Smooth muscle cell (in vitro differentiated cells): ENCODE results near the gene MLYCD. TPM values are rescaled to one million over a fixed set of nuclear protein-coding genes. Genes with fewer than 3 reads are reported as not detected.

Experiments used
- DNase-seq: peaks from one replicate; lab custom pipeline; 2025; ENCODE audit not compliant: unreplicated experiment; lab: John Stamatoyannopoulos, UW
- H2AFZ ChIP-seq: fragments of 200-600 bp; sonication (generic); 2 replicates; pipeline ENCODE4 v1.6.0; 2016; ENCODE audit warnings: antibody characterized with exemption, low read depth, mild to moderate bottlenecking
- H3F3A ChIP-seq: fragments of 200-600 bp; sonication (generic); 2 replicates; pipeline ENCODE4 v1.6.0; 2017; ENCODE audit warnings: antibody characterized with exemption, low read depth
- H3K27ac ChIP-seq: fragments of 200-600 bp; sonication (generic); 2 replicates; pipeline ENCODE4 v1.5.1; 2016; ENCODE audit warnings: low read depth, mild to moderate bottlenecking
- H3K27me3 ChIP-seq: fragments of 200-600 bp; sonication (generic); 2 replicates; pipeline ENCODE4 v1.6.1; 2016; ENCODE audit warnings: low read depth, mild to moderate bottlenecking
- H3K36me3 ChIP-seq: fragments of 200-600 bp; sonication (generic); 2 replicates; pipeline ENCODE4 v1.5.1; 2016; ENCODE audit warnings: low read depth
- H3K4me1 ChIP-seq: fragments of 200-600 bp; sonication (generic); 2 replicates; pipeline ENCODE4 v1.5.1; 2016; ENCODE audit warnings: low read depth
- H3K4me2 ChIP-seq: fragments of 200-600 bp; sonication (generic); 2 replicates; pipeline ENCODE4 v1.6.0; 2016; ENCODE audit warnings: mild to moderate bottlenecking
- H3K4me3 ChIP-seq: fragments of 200-600 bp; sonication (generic); 2 replicates; pipeline ENCODE4 v1.5.1; 2016; ENCODE audit warnings: mild to moderate bottlenecking
- H3K79me2 ChIP-seq: fragments of 200-600 bp; sonication (generic); 2 replicates; pipeline ENCODE4 v1.6.0; 2016; ENCODE audit warnings: low read depth, mild to moderate bottlenecking
- H3K9ac ChIP-seq: fragments of 200-600 bp; sonication (generic); 2 replicates; pipeline ENCODE4 v1.6.0; 2016; ENCODE audit warnings: low read depth
- H3K9me3 ChIP-seq: fragments of 200-600 bp; sonication (generic); replicated peaks from 2 replicates; pipeline ENCODE4 v1.5.1; 2016; ENCODE audit warnings: low read depth
- H4K20me1 ChIP-seq: fragments of 200-600 bp; sonication (generic); 2 replicates; pipeline ENCODE4 v1.6.0; 2016; ENCODE audit warnings: low read depth
- CTCF ChIP-seq: fragments of 200-600 bp; sonication (generic); IDR thresholded peaks from 2 replicates; pipeline ENCODE4 v1.5.1; 2017; ENCODE audit warnings: borderline replicate concordance, mild to moderate bottlenecking, antibody characterized with exemption; ENCODE audit not compliant: insufficient read depth, poor library complexity, severe bottlenecking
- WGBS: methylation state at CpG from one replicate; pipeline ENCODE4 v1.1.7; 2016; ENCODE audit warnings: low lambda C conversion rate; 5-methylcytosine and 5-hydroxymethylcytosine counted together
- polyA plus RNA-seq: library from polyadenylated mRNA; unstranded; fragments of >200 nt; fragmentation: Nextera tagmentation; extraction: Ambion mirVana; gene quantifications from 2 replicates; pipeline ENCODE4 v1.2.1, GENCODE V29; 2016
- total RNA-seq: library from RNA; depleted of rRNA; stranded (reverse); fragments of >200 nt; gene quantifications from 2 replicates; pipeline ENCODE4 v1.2.3, GENCODE V29; 2014

MLYCD gene
- total and polyA plus RNA-seq, 2 experiments from 2014 or later = 1.2 to 1.6 TPM

- Histone ChIP-seq H3K4me3 (no peak overlapping the region), H3K4me1 (no peaks in the 10 kb centered on the region), H3K36me3 (no peaks in the 10 kb centered on the region), H3F3A (no peaks in the 10 kb centered on the region), H3K27me3 (peaks cover 12% of the 10 kb centered on the region), H4K20me1 (no peaks in the 10 kb centered on the region), H3K9ac (no peak overlapping the region), H3K27ac (no peak overlapping the region), H3K4me2 (no peak overlapping the region), H2AFZ (no peak overlapping the region), H3K9me3 (no peaks in the 10 kb centered on the region), H3K79me2 (no peaks in the 10 kb centered on the region)
- WGBS = 96% methylated on average over 6 of the region's 6 CpGs
- no peak for DNase-seq
- TF ChIP-seq CTCF = no peak
Observed at GRCh38 chr16:83970430-83970815, 71.5 kb downstream of the MLYCD start.

- Histone ChIP-seq H3K9me3 (no peaks in the 10 kb centered on the region), H4K20me1 (no peaks in the 10 kb centered on the region), H3K27ac (no peak overlapping the region), H3K79me2 (no peaks in the 10 kb centered on the region), H3K27me3 (peaks cover 12% of the 10 kb centered on the region), H3K4me1 (no peaks in the 10 kb centered on the region), H3K36me3 (no peaks in the 10 kb centered on the region), H2AFZ (no peak overlapping the region), H3K9ac (no peak overlapping the region), H3K4me3 (no peak overlapping the region), H3K4me2 (no peak overlapping the region), H3F3A (no peaks in the 10 kb centered on the region)
- 92% methylated on average over 25 of the region's 27 CpGs for WGBS
- no peak for TF ChIP-seq CTCF
- no peak for DNase-seq
Observed at GRCh38 chr16:83971165-83972130, 72.5 kb downstream of the MLYCD start.

- Histone ChIP-seq H3K4me1 (no peaks in the 10 kb centered on the region), H2AFZ (no peak overlapping the region), H3K9ac (no peak overlapping the region), H3K4me3 (no peak overlapping the region), H3K4me2 (no peak overlapping the region), H3K36me3 (no peaks in the 10 kb centered on the region), H3F3A (no peaks in the 10 kb centered on the region), H3K27me3 (peaks cover 12% of the 10 kb centered on the region), H3K27ac (no peak overlapping the region), H4K20me1 (no peaks in the 10 kb centered on the region), H3K79me2 (no peaks in the 10 kb centered on the region), H3K9me3 (no peaks in the 10 kb centered on the region)
- no peak for DNase-seq
- 86% methylated on average over 19 of the region's 19 CpGs for WGBS
- no peak for TF ChIP-seq CTCF
Observed at GRCh38 chr16:83972256-83973008, 73.5 kb downstream of the MLYCD start.
